ENCODE results near the gene CDYL2.

DNA sequence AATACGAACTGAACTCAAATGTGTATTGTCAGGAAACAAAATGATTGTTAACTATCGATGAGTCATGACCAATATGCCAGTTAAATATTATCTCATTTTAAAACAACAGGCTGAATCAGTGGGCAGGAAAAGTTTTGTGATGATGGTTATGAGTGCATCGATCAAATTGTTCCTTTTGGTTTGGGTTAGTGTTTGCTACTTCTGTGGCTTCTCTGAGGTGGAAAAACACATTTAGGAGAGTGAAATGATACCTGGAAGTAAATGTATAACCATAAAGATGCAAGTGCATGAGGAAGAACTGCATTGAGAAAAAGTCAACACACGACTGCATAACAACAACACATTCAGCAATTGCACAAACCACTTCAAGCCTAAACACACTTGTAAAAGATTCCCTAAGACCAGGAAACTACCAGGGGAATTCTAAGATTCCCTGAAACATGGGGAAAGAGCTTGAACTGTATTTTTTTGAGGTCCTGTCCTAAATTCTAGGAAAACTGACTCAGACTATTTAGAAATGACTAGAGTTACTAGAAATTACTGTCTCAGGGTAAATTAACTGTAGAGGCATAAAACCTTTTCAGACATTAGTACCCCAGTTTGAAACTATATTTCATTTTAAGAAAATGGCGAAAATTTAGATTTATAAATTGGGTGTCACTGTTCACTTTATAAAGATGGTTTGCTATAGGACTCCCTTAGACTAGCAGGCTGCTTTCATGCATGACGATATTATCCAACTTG, 44.8 kb downstream of the CDYL2 start:
- TF ChIP-seq POLR2A (IDR thresholded peaks at IDR 0.05) (no peak), EP300 (IDR thresholded peaks at IDR 0.05) (no peak)
- TF ChIP-seq, protein P1, sequence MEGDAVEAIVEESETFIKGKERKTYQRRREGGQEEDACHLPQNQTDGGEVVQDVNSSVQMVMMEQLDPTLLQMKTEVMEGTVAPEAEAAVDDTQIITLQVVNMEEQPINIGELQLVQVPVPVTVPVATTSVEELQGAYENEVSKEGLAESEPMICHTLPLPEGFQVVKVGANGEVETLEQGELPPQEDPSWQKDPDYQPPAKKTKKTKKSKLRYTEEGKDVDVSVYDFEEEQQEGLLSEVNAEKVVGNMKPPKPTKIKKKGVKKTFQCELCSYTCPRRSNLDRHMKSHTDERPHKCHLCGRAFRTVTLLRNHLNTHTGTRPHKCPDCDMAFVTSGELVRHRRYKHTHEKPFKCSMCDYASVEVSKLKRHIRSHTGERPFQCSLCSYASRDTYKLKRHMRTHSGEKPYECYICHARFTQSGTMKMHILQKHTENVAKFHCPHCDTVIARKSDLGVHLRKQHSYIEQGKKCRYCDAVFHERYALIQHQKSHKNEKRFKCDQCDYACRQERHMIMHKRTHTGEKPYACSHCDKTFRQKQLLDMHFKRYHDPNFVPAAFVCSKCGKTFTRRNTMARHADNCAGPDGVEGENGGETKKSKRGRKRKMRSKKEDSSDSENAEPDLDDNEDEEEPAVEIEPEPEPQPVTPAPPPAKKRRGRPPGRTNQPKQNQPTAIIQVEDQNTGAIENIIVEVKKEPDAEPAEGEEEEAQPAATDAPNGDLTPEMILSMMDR (IDR thresholded peaks at IDR 0.05): no peak
